ENCODE measurements around the gene TPK1. TPM values are rescaled to one million over a fixed set of nuclear protein-coding genes. Genes with fewer than 3 reads are reported as not detected.
"Not testable (repeated sequence)": the region's sequence is repeated elsewhere in the genome, so short reads cannot be mapped to it uniquely, and the experiment has no call there.

Gene TPK1
- total RNA-seq, 2 donors from 2014 or later = 9.9 to 16.1 TPM

GRCh38 chr7:144830024-144830785 lies 5.6 kb downstream of the TPK1 start:
- intact Hi-C loops (cut with DNase I) = no loop called here
- no peak for DNase-seq (ENCODE audit: low spot score)

- no peak for DNase-seq (ENCODE audit: low spot score)
- intact Hi-C loops (cut with DNase I) = no loop called here
Observed at GRCh38 chr7:144827621-144828020, 8.2 kb downstream of the TPK1 start.

- DNase-seq (ENCODE audit: low spot score) = no peak
- intact Hi-C loops (cut with DNase I) = no loop called here
Observed at GRCh38 chr7:144826208-144826607, 9.6 kb downstream of the TPK1 start.

GRCh38 chr7:144824360-144824759 lies 11.5 kb downstream of the TPK1 start:
- intact Hi-C loops (cut with DNase I) = no loop called here
- DNase-seq (ENCODE audit: low spot score) = no peak

- no peak for DNase-seq (ENCODE audit: low spot score)
- intact Hi-C loops (cut with DNase I) = no loop called here
Observed at GRCh38 chr7:144822223-144822622, 13.6 kb downstream of the TPK1 start.

GRCh38 chr7:144821067-144821466 lies 14.8 kb downstream of the TPK1 start:
- intact Hi-C loops (cut with DNase I) = no loop called here
- no peak for DNase-seq (ENCODE audit: low spot score)

- DNase-seq (ENCODE audit: low spot score) = no peak
- intact Hi-C loops (cut with DNase I) = no loop called here
Observed at GRCh38 chr7:144820552-144820951, 15.3 kb downstream of the TPK1 start.

GRCh38 chr7:144819566-144819965 lies 16.3 kb downstream of the TPK1 start:
- intact Hi-C loops (cut with DNase I) = no loop called here
- no peak for DNase-seq (ENCODE audit: low spot score)

GRCh38 chr7:144818511-144818910 lies 17.3 kb downstream of the TPK1 start:
- no peak for DNase-seq (ENCODE audit: low spot score)
- intact Hi-C loops (cut with DNase I) = no loop called here

GRCh38 chr7:144817001-144817400 lies 18.9 kb downstream of the TPK1 start:
- DNase-seq (ENCODE audit: low spot score) = no peak
- intact Hi-C loops (cut with DNase I) = no loop called here

GRCh38 chr7:144814299-144814698 lies 21.6 kb downstream of the TPK1 start:
- intact Hi-C loops (cut with DNase I) = no loop called here
- DNase-seq (ENCODE audit: low spot score) = no peak

GRCh38 chr7:144812379-144813283 lies 23.2 kb downstream of the TPK1 start:
- intact Hi-C loops (cut with DNase I) = no loop called here
- DNase-seq (ENCODE audit: low spot score) = no peak

- intact Hi-C loops (cut with DNase I) = no loop called here
- no peak for DNase-seq (ENCODE audit: low spot score)
Observed at GRCh38 chr7:144805627-144806239, 30.1 kb downstream of the TPK1 start.

- DNase-seq (ENCODE audit: low spot score); intact Hi-C loops (cut with DNase I): not testable (repeated sequence)
Observed at GRCh38 chr7:144800678-144801436, 35.0 kb downstream of the TPK1 start.

- intact Hi-C loops (cut with DNase I) = no loop called here
- no peak for DNase-seq (ENCODE audit: low spot score)
Observed at GRCh38 chr7:144796919-144797318, 38.9 kb downstream of the TPK1 start.

- no peak for DNase-seq (ENCODE audit: low spot score)
- intact Hi-C loops (cut with DNase I) = no loop called here
Observed at GRCh38 chr7:144792050-144792449, 43.8 kb downstream of the TPK1 start.

GRCh38 chr7:144791488-144791887 lies 44.4 kb downstream of the TPK1 start:
- intact Hi-C loops (cut with DNase I) = no loop called here
- DNase-seq (ENCODE audit: low spot score) = no peak

GRCh38 chr7:144787127-144787526 lies 48.7 kb downstream of the TPK1 start:
- DNase-seq (ENCODE audit: low spot score) = no peak
- intact Hi-C loops (cut with DNase I) = no loop called here

- intact Hi-C loops (cut with DNase I) = no loop called here
- DNase-seq (ENCODE audit: low spot score) = no peak
Observed at GRCh38 chr7:144786522-144786921, 49.3 kb downstream of the TPK1 start.
